AG09309 (cell line): ENCODE results near the gene VPS13C.
A peak's percentile ranks its signal among the peaks of the same experiment; 100 is the strongest.
"Not testable (repeated sequence)": the region's sequence is repeated elsewhere in the genome, so short reads cannot be mapped to it uniquely, and the experiment has no call there.

ENCODE experiments used
- DNase-seq: peaks from one replicate; pipeline ENCODE4 v3.0.0-alpha.2; 2010; ENCODE audit warnings: low read depth
- H3K4me3 ChIP-seq: 2 replicates; pipeline ENCODE4 v1.5.1; 2011; ENCODE audit warnings: mild to moderate bottlenecking, low read depth, low read length, moderate library complexity; ENCODE audit not compliant: control insufficient read depth
- TF ChIP-seq, protein P1 (sequence below): IDR thresholded peaks from 2 replicates; pipeline ENCODE4 v1.5.1; 2011; ENCODE audit warnings: mild to moderate bottlenecking, low read depth, low read length, inconsistent platforms; ENCODE audit not compliant: insufficient read depth, control insufficient read depth; ENCODE audit errors: missing control alignments

Gene VPS13C

DNA sequence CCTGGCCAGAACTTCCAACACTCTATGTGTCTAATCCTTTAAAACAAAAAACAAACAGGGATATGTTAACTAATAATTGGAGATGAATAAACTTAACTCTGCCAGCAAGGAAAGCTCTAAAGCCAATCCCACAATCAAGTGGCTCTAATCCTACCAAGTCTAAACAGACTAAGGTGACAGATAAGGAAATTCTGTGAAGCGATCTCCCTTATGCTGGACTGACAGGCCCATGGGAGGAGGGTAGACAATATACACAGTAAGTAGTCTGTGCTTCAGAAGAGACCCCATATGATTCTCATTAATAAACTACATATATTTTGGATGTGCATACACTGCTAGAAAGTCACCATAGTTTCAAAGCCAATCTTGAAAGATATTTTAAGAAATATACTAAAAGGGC, 10.1 kb downstream of the VPS13C start:
- no peak for DNase-seq
- TF ChIP-seq, protein P1, sequence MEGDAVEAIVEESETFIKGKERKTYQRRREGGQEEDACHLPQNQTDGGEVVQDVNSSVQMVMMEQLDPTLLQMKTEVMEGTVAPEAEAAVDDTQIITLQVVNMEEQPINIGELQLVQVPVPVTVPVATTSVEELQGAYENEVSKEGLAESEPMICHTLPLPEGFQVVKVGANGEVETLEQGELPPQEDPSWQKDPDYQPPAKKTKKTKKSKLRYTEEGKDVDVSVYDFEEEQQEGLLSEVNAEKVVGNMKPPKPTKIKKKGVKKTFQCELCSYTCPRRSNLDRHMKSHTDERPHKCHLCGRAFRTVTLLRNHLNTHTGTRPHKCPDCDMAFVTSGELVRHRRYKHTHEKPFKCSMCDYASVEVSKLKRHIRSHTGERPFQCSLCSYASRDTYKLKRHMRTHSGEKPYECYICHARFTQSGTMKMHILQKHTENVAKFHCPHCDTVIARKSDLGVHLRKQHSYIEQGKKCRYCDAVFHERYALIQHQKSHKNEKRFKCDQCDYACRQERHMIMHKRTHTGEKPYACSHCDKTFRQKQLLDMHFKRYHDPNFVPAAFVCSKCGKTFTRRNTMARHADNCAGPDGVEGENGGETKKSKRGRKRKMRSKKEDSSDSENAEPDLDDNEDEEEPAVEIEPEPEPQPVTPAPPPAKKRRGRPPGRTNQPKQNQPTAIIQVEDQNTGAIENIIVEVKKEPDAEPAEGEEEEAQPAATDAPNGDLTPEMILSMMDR, result no peak
- H3K4me3 ChIP-seq, result no peak overlapping the region

DNA sequence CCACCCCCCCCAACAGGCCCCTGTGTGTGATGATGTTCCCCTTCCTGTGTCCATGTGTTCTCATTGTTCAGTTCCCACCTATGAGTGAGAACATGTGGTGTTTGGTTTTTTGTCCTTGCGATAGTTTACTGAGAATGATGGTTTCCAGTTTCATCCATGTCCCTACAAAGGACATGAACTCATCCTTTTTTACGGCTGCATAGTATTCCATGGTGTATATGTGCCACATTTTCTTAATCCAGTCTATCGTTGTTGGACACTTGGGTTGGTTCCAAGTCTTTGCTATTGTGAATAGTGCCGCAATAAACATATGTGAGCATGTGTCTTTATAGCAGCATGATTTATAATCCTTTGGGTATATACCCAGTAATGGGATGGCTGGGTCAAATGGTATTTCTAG, 12.0 kb downstream of the VPS13C start:
- DNase-seq, H3K4me3 ChIP-seq: not testable (repeated sequence)

DNA sequence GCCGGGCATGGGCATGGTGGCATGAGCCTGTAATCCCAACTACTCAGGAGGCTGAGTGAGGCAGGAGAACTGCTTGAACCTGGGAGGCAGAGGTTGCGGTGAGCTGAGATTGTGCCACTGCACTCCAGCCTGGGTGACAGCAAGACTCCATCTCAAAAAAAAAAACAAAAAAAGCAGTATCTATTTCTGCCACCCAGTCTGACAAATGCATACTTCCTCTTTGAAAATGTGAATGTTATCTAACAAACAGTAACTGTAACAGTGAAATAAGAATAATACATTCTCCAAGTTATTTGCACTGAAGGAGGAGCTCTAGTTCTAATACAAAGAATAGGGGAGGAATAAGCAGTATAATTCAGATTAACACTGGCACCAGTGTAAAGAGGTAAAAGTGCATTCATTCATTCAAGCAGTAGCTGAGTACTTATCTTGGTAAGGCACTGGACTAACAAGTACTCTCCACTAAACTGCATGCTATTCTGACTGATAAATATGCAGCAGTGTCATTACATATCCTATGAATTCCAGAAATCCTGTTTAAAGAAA, 12.9 kb downstream of the VPS13C start:
- no peak overlapping the region for H3K4me3 ChIP-seq
- DNase-seq, result no peak
- TF ChIP-seq, protein P1, result no peak

DNA sequence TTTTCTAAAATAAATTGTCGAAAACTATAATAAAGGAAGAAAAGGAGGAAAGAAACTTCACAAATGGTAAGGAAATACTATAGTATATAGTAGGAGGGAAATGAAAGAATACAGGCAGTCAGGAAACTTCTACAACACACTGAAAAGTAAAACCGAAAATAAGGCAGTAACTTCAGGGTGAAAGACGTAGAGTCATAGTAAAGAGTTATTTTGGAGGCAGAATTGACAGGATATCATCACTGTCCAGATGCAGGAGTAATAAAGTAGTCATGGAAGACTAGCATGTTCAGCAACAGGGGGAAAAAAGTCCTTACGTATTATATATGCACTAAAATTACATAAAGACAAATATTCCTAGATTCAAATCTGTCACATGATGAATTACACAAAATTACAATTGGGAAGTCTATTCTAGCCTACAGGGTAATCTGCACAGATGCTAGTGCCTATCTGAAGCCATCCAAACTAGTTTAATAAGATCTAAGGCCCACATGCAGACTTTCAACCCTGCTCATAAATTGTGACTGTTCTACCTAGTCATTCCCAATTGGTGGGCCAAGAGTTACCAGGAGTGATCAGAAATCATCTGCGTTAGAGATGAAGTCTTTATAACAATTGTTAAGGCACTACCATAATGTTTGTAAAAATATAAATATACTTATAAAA, 14.0 kb downstream of the VPS13C start:
- TF ChIP-seq, protein P1, result no peak
- H3K4me3 ChIP-seq, result no peak overlapping the region
- no peak for DNase-seq

DNA sequence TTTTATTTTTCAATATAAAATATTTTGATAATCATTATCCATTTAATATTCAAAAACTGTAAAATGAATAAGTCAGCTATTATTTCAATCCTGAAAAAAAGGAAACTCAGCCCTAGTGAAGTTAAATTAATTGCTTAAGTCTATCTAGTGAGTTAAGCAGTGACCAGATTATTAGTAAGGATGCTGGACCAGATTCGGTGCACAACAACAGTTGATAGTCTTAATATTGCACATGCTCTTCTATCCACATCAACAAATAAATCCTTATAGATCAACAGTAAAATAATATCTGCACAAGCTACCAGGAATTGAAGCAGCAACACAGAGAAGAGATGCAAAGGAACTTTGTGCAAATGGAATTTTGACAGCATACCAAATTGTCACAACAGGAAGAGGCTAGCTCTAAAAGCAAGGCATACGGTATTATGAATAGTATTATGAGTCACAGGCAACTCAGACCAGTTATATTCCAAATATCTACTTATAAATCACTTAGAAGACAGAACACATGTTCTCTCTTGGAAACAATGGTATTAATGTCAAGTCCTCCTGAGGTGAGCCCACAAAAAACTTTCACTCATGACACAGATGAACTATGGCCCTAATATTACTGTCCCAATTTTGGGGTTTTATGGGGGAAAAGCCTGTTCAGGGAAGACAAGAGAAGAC, 24.9 kb downstream of the VPS13C start:
- no peak overlapping the region for H3K4me3 ChIP-seq
- peak; percentile 18 for DNase-seq
- TF ChIP-seq, protein P1, result no peak

DNA sequence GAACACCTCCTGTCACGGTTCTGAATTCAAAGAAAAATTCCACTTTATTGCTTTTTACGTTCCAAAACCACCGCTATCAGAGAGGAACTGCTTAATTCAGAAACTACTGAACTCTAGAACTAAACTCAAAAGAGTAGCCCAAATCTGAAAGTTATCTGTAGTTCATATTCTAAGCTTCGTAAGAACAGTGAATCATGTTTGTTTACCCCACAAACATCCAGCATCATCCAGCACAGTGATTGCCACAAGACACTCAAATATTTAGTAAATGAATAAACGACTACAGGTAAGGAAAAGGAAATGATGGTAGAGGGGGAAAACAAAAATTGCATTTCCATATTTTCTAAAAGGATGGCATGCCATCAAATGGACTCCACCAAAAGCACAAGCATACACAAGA, 32.3 kb downstream of the VPS13C start:
- no peak overlapping the region for H3K4me3 ChIP-seq
- no peak for DNase-seq
- TF ChIP-seq, protein P1, result no peak

DNA sequence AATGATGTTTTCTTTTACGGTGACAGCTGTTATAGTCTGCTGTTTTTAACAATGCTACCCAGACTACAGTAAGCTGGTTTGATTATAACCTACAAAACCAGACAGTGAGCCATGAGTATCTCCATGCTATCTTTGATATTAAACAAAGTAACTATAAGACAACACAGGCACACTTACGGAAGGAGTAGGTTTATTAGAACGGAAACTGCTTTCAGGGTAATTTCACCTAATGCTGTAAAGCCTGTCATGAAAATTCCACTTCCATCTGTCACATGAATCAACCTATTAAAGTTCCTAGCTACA, 33.0 kb downstream of the VPS13C start:
- DNase-seq, result no peak
- TF ChIP-seq, protein P1, result no peak
- no peak overlapping the region for H3K4me3 ChIP-seq
